Vagina (tissue), 2 donors: ENCODE measurements around the gene RNF213. TPM values are rescaled to one million over a fixed set of nuclear protein-coding genes. Genes with fewer than 3 reads are reported as not detected.

Experiments used
- DNase-seq, 2 donors: peaks; one replicate each; pipeline ENCODE4 v3.0.0-alpha.2; 2017; ENCODE audit errors: extremely low spot score in 2 of 2
- H3K27ac ChIP-seq: fragments of 200-600 bp; sonication (generic); one replicate; pipeline ENCODE4 v1.5.1; 2019
- H3K27me3 ChIP-seq: fragments of 200-600 bp; sonication (generic); one replicate; pipeline ENCODE4 v1.5.1; 2019
- H3K36me3 ChIP-seq, 2 donors: fragments of 200-600 bp; sonication (generic); one replicate each; pipeline ENCODE4 v1.5.1; 2017 to 2019
- H3K4me1 ChIP-seq: fragments of 200-600 bp; sonication (generic); one replicate; pipeline ENCODE4 v1.5.1; 2019
- H3K4me3 ChIP-seq, 2 donors: fragments of 200-600 bp; sonication (generic); 1 replicate in 1 of 2; 2 replicates in 1 of 2; pipeline ENCODE4 v1.5.1; 2016 to 2019
- H3K9me3 ChIP-seq: fragments of 200-600 bp; sonication (generic); one replicate; pipeline ENCODE4 v1.5.1; 2019
- CTCF ChIP-seq, 3 experiments: fragments of 450-650 bp in 2 of 3; fragments of 200-600 bp in 1 of 3; sonication (generic) in 1 of 3; IDR thresholded peaks; one replicate each; pipeline ENCODE4 v1.5.1; 2017 to 2019; ENCODE audit warnings: antibody characterized with exemption in 3 of 3, mild to moderate bottlenecking in 2 of 3, moderate library complexity in 2 of 3
- POLR2A ChIP-seq, 2 donors: fragments of 450-650 bp; IDR thresholded peaks; one replicate each; pipeline ENCODE4 v1.6.1; 2017; ENCODE audit warnings: antibody characterized with exemption in 2 of 2, mild to moderate bottlenecking in 2 of 2, moderate library complexity in 2 of 2
- POLR2AphosphoS5 ChIP-seq, 2 donors: sonication (generic); formaldehyde crosslinking; IDR thresholded peaks; one replicate each; pipeline ENCODE4 v1.9.0; 2017; ENCODE audit warnings: antibody characterized with exemption in 2 of 2, mild to moderate bottlenecking in 2 of 2, low read depth in 1 of 2; ENCODE audit not compliant: insufficient read depth in 1 of 2
- intact Hi-C: fragments of 100-400 bp; cut with DNase I; formaldehyde crosslinking; loops from one replicate; pipeline ENCODE4 v1.15.1; 2023
- total RNA-seq: library from RNA; depleted of rRNA; stranded (reverse); fragments of >200 nt; gene quantifications from one replicate; pipeline ENCODE4 v1.2.3, GENCODE V29; 2016

RNF213 gene
- total RNA-seq, 1 donor from 2014 or later, result 144 TPM

GRCh38 chr17:80425835-80426426 lies 165.3 kb downstream of the RNF213 start:
- intact Hi-C loops, result loop anchor here (5.0 kb wide), 1 partner anchor 556 kb away; no protein-coding TSS in a partner anchor
- Histone ChIP-seq H3K36me3 (no peaks in the 10 kb centered on the region), H3K27me3 (no peaks in the 10 kb centered on the region), H3K4me1 (peaks cover 7% of the 10 kb centered on the region), H3K4me3 (no peak overlapping the region), H3K9me3 (no peaks in the 10 kb centered on the region), H3K27ac (no peak overlapping the region)
- TF ChIP-seq POLR2AphosphoS5 (IDR thresholded peaks at IDR 0.05; ENCODE audit: insufficient read depth in 1 of 2, low read depth in 1 of 2) (no peak), CTCF (IDR thresholded peaks at IDR 0.05) (no peak)
- no peak for DNase-seq

GRCh38 chr17:80426671-80427326 lies 166.1 kb downstream of the RNF213 start:
- intact Hi-C loops, result loop anchor here (5.0 kb wide), 1 partner anchor 556 kb away; no protein-coding TSS in a partner anchor
- H3K4me3 ChIP-seq, result no peak overlapping the region
- H3K36me3 ChIP-seq, result no peaks in the 10 kb centered on the region
- H3K4me1 ChIP-seq, result peaks cover 7% of the 10 kb centered on the region
- DNase-seq, result no peak
- TF ChIP-seq CTCF (IDR thresholded peaks at IDR 0.05), result peak; percentile 92 to 95 (median 94)
- peak in 1 of 2 donors; percentile 19 for TF ChIP-seq POLR2AphosphoS5 (IDR thresholded peaks at IDR 0.05; ENCODE audit: insufficient read depth in 1 of 2, low read depth in 1 of 2)
- no peak for TF ChIP-seq POLR2A (IDR thresholded peaks at IDR 0.05)
- H3K27me3 ChIP-seq, result no peaks in the 10 kb centered on the region
- H3K27ac ChIP-seq, result no peak overlapping the region
- H3K9me3 ChIP-seq, result no peaks in the 10 kb centered on the region

- H3K27me3 ChIP-seq, result no peaks in the 10 kb centered on the region
- no peaks in the 10 kb centered on the region for H3K9me3 ChIP-seq
- peaks cover 7% of the 10 kb centered on the region for H3K4me1 ChIP-seq
- TF ChIP-seq CTCF (IDR thresholded peaks at IDR 0.05) (no peak), POLR2AphosphoS5 (IDR thresholded peaks at IDR 0.05; ENCODE audit: insufficient read depth in 1 of 2, low read depth in 1 of 2) (no peak), POLR2A (IDR thresholded peaks at IDR 0.05) (no peak)
- no peaks in the 10 kb centered on the region for H3K36me3 ChIP-seq
- intact Hi-C loops, result loop anchor here (5.0 kb wide), 1 partner anchor 555 kb away; no protein-coding TSS in a partner anchor
- DNase-seq, result no peak
- H3K4me3 ChIP-seq, result no peak overlapping the region
- H3K27ac ChIP-seq, result no peak overlapping the region
Observed at GRCh38 chr17:80427366-80428282, 167.0 kb downstream of the RNF213 start.

GRCh38 chr17:80428363-80428762 lies 167.7 kb downstream of the RNF213 start:
- H3K4me3 ChIP-seq, result no peak overlapping the region
- H3K27ac ChIP-seq, result no peak overlapping the region
- TF ChIP-seq POLR2A (IDR thresholded peaks at IDR 0.05), result no peak
- no peak for TF ChIP-seq CTCF (IDR thresholded peaks at IDR 0.05)
- TF ChIP-seq POLR2AphosphoS5 (IDR thresholded peaks at IDR 0.05; ENCODE audit: insufficient read depth in 1 of 2, low read depth in 1 of 2), result no peak
- no peaks in the 10 kb centered on the region for H3K27me3 ChIP-seq
- peaks cover 2% of the 10 kb centered on the region for H3K4me1 ChIP-seq
- no peak for DNase-seq
- H3K36me3 ChIP-seq, result no peaks in the 10 kb centered on the region
- intact Hi-C loops, result loop anchor here (5.0 kb wide), 1 partner anchor 554 kb away; no protein-coding TSS in a partner anchor
- H3K9me3 ChIP-seq, result no peaks in the 10 kb centered on the region
